Germinal center (tissue), 1 donor: ENCODE results near the gene HTR1D.
"Not testable (repeated sequence)": the region's sequence is repeated elsewhere in the genome, so short reads cannot be mapped to it uniquely, and the experiment has no call there.

Experiments used
- DNase-seq: peaks from one replicate; pipeline ENCODE4 v3.0.0; 2012; ENCODE audit warnings: mixed read lengths, low spot score

HTR1D gene

GRCh38 chr1:23216771-23217420 is 406 bp downstream of the HTR1D start:
- peak; percentile 56 for DNase-seq

- no peak for DNase-seq
Measured at GRCh38 chr1:23215751-23216449, 1.4 kb downstream of the HTR1D start.

GRCh38 chr1:23215291-23215690 is 2.0 kb downstream of the HTR1D start:
- DNase-seq = no peak

- no peak for DNase-seq
Measured at GRCh38 chr1:23214640-23215039, 2.7 kb downstream of the HTR1D start.

- no peak for DNase-seq
Measured at GRCh38 chr1:23211955-23212354, 5.3 kb downstream of the HTR1D start.

GRCh38 chr1:23210963-23211362 is 6.3 kb downstream of the HTR1D start:
- DNase-seq = no peak

- DNase-seq = no peak
Measured at GRCh38 chr1:23210351-23210785, 6.9 kb downstream of the HTR1D start.

- DNase-seq = no peak
Measured at GRCh38 chr1:23209770-23210169, 7.5 kb downstream of the HTR1D start.

- no peak for DNase-seq
Measured at GRCh38 chr1:23208527-23208926, 8.8 kb downstream of the HTR1D start.

GRCh38 chr1:23207733-23208132 is 9.6 kb downstream of the HTR1D start:
- DNase-seq = not testable (repeated sequence)

GRCh38 chr1:23202263-23202749 is 15.0 kb downstream of the HTR1D start:
- DNase-seq = no peak

GRCh38 chr1:23200883-23201282 is 16.4 kb downstream of the HTR1D start:
- DNase-seq = no peak

GRCh38 chr1:23198373-23198772 is 18.9 kb downstream of the HTR1D start:
- no peak for DNase-seq

GRCh38 chr1:23196627-23197328 is 20.5 kb downstream of the HTR1D start:
- no peak for DNase-seq

- no peak for DNase-seq
Measured at GRCh38 chr1:23194119-23194984, 22.9 kb downstream of the HTR1D start.

- no peak for DNase-seq
Measured at GRCh38 chr1:23193391-23194118, 23.7 kb downstream of the HTR1D start.

GRCh38 chr1:23191199-23191598 is 26.1 kb downstream of the HTR1D start:
- DNase-seq = no peak

GRCh38 chr1:23188936-23189452 is 28.3 kb downstream of the HTR1D start:
- not testable (repeated sequence) for DNase-seq

GRCh38 chr1:23188434-23188884 is 28.8 kb downstream of the HTR1D start:
- no peak for DNase-seq

GRCh38 chr1:23187637-23188036 is 29.7 kb downstream of the HTR1D start:
- no peak for DNase-seq

- no peak for DNase-seq
Measured at GRCh38 chr1:23185381-23185780, 31.9 kb downstream of the HTR1D start.
